ENCODE results near the gene CCDC158.
"Not testable (repeated sequence)": the region's sequence is repeated elsewhere in the genome, so short reads cannot be mapped to it uniquely, and the experiment has no call there.

The CCDC158 gene

GRCh38 chr4:76296286-76296820, 124.6 kb downstream of the CCDC158 start:
- H3K27ac ChIP-seq, result no peak overlapping the region
- no peak for TF ChIP-seq ZFX (IDR thresholded peaks at IDR 0.05; ENCODE audit: borderline replicate concordance)
- TF ChIP-seq, protein P1, sequence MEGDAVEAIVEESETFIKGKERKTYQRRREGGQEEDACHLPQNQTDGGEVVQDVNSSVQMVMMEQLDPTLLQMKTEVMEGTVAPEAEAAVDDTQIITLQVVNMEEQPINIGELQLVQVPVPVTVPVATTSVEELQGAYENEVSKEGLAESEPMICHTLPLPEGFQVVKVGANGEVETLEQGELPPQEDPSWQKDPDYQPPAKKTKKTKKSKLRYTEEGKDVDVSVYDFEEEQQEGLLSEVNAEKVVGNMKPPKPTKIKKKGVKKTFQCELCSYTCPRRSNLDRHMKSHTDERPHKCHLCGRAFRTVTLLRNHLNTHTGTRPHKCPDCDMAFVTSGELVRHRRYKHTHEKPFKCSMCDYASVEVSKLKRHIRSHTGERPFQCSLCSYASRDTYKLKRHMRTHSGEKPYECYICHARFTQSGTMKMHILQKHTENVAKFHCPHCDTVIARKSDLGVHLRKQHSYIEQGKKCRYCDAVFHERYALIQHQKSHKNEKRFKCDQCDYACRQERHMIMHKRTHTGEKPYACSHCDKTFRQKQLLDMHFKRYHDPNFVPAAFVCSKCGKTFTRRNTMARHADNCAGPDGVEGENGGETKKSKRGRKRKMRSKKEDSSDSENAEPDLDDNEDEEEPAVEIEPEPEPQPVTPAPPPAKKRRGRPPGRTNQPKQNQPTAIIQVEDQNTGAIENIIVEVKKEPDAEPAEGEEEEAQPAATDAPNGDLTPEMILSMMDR (IDR thresholded peaks at IDR 0.05), result no peak

GRCh38 chr4:76293772-76294171, 127.2 kb downstream of the CCDC158 start:
- H3K27ac ChIP-seq, result no peak overlapping the region

DNA sequence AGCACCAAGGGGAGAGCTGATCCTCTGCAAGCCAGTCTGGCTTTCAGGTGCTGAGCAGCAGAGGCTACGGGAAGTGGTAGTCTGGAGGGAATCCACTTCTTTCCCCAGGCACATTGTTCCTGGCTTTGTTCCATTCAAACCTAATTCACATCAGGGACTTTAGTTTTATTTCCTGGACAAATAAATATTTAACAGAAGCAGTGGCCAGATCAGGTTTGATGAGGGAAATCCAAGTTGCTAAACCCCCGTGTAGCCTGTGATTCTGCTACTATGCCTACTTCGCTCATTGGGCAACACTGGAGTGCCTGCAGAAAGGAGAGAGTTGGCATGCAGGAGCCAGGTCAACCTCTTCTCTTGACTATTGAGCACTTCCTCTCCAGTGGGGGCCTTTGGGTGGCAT, 128.2 kb downstream of the CCDC158 start:
- TF ChIP-seq ZFX (IDR thresholded peaks at IDR 0.05; ENCODE audit: borderline replicate concordance), result no peak
- TF ChIP-seq, protein P1 (IDR thresholded peaks at IDR 0.05), result no peak
- no peak overlapping the region for H3K27ac ChIP-seq

More at GRCh38 chr4:76293772-76294171, 127.2 kb downstream of the CCDC158 start:
- TF ChIP-seq, protein P1 (IDR thresholded peaks at IDR 0.05), result no peak
- TF ChIP-seq ZFX (IDR thresholded peaks at IDR 0.05; ENCODE audit: borderline replicate concordance), result no peak

DNA sequence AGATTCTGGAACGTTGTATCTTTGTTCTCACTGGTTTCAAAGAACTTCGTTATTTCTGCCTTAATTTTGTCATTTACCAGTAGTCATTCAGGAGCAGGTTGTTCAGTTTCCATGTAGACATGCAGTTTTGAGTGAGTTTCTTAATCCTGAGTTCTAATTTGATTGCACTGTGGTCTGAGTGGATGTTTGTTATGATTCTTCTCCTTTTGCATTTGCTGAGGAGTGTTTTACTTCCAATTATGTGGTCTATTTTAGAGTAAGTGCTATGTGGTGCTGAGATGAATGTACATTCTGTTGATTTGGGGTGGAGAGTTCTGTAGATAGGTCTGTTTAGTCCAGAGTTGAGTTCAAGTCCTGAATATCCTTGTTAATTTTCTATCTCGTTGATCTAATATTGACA, 133.1 kb downstream of the CCDC158 start:
- not testable (repeated sequence) for H3K27ac ChIP-seq

- peak overlapping the region; percentile 30 for H3K27ac ChIP-seq
- TF ChIP-seq, protein P1 (IDR thresholded peaks at IDR 0.05), result no peak
- TF ChIP-seq ZFX (IDR thresholded peaks at IDR 0.05; ENCODE audit: borderline replicate concordance), result no peak
Measured at GRCh38 chr4:76283900-76284299, 137.0 kb downstream of the CCDC158 start.

- H3K27ac ChIP-seq, result peak overlapping the region; percentile 30
- no peak for TF ChIP-seq ZFX (IDR thresholded peaks at IDR 0.05; ENCODE audit: borderline replicate concordance)
- TF ChIP-seq, protein P1 (IDR thresholded peaks at IDR 0.05), result no peak
Measured at GRCh38 chr4:76282941-76283689, 137.8 kb downstream of the CCDC158 start.

DNA sequence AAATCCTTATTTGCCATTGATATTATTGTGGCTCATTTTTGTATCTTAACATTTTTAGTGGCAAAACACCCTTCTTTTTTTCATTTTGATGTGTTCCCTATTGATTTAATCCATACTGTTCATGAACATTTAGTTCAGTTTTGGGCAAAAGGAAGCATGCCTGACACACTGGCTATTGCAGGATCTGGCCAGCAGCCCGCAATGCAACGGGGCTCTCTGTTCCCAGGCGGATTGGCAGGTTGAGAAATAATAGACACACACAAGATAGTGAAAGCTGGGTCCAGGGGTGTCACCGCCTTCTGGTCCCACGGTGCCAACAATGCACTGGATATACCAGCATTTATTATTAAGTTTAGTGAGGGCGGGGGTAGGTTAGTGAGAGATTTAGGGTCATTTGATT, 139.3 kb downstream of the CCDC158 start:
- not testable (repeated sequence) for H3K27ac ChIP-seq

GRCh38 chr4:76280488-76281441, 140.2 kb downstream of the CCDC158 start:
- no peak overlapping the region for H3K27ac ChIP-seq
- no peak for TF ChIP-seq ZFX (IDR thresholded peaks at IDR 0.05; ENCODE audit: borderline replicate concordance)
- TF ChIP-seq, protein P1 (IDR thresholded peaks at IDR 0.05), result no peak
